ENCODE data around the gene PLIN3. TPM values are rescaled to one million over a fixed set of nuclear protein-coding genes. Genes with fewer than 3 reads are reported as not detected.
A peak's percentile ranks its signal among the peaks of the same experiment; 100 is the strongest.

Gene PLIN3
- total RNA-seq, 1 donor from 2014 or later: 44.5 TPM

DNA sequence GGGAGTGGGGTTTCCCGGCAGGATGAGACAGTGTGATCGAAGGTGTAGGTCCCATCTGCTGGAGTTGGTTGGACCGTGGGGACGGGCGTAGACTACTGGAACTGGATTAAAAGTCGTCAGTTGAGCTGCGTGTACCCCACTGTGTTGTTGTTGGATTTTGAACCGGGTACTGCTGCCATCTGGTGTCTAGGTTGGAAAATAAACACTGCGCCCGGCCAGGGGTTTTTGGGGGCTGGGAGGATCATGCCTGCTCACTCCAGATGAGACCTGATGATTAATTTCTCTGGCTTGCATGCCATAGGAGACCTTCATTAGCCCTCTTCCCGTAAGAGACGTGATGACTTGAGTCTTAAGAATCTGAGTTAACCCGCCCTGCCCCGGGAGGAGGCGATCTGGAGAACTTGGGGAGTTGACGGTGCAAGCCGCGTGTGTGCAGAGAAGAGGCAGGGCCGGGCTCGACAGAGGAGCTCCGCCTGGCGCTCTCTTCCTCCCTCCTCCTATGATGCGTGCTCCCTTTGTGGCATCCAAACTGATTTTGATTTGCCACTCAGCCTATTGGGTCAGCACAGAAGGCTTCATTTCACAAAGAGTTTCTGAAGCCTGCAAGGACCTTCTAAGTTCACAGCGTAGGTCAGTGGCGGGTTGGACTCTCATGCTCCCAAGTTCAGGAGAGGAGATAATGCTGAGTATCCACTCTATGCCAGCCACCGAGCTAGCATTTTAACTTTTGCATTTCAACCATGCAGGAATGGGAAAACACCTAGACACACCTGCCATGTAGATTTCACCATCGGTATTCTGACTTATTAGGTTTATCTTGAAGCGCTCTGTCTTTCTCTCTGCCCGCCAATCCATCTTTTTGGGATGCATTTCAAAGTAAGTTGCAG lies 44.6 kb upstream of the PLIN3 start:
- Histone ChIP-seq H3K27ac (no peak overlapping the region), H3K4me3 (peak overlapping the region; percentile 72), H3K36me3 (no peaks in the 10 kb centered on the region), H3K4me1 (peaks cover 31% of the 10 kb centered on the region), H3K27me3 (ENCODE audit: low read depth) (peaks cover 13% of the 10 kb centered on the region), H3K9me3 (no peaks in the 10 kb centered on the region)
- intact Hi-C loops (cut with DNase I): no loop called here
- TF ChIP-seq, protein P1, sequence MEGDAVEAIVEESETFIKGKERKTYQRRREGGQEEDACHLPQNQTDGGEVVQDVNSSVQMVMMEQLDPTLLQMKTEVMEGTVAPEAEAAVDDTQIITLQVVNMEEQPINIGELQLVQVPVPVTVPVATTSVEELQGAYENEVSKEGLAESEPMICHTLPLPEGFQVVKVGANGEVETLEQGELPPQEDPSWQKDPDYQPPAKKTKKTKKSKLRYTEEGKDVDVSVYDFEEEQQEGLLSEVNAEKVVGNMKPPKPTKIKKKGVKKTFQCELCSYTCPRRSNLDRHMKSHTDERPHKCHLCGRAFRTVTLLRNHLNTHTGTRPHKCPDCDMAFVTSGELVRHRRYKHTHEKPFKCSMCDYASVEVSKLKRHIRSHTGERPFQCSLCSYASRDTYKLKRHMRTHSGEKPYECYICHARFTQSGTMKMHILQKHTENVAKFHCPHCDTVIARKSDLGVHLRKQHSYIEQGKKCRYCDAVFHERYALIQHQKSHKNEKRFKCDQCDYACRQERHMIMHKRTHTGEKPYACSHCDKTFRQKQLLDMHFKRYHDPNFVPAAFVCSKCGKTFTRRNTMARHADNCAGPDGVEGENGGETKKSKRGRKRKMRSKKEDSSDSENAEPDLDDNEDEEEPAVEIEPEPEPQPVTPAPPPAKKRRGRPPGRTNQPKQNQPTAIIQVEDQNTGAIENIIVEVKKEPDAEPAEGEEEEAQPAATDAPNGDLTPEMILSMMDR (IDR thresholded peaks at IDR 0.05): peak; percentile 60
- peak; percentile 55 to 56 for ATAC-seq
- DNase-seq: peak; percentile 60

DNA sequence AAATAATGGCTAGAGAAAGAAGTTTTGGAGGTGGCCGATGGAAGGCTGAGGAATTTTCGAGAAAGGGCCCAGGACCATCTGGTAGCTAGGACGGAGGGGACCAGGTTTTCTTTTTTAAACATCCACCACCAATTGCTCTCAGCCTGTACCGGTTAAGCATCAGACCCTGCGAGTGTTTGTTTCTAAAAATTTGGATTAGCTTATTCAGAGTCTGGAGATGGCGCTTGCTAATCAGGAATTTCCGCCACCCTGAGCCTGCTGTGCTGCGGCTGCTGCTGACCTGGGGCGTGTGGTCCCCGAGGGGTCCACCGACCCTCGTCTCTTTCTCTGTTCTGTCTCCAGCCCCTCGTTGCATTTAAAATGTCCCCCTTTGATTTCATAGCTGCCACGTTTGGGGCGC lies 43.8 kb upstream of the PLIN3 start:
- Histone ChIP-seq H3K4me3 (peak overlapping the region; percentile 72), H3K27ac (no peak overlapping the region), H3K36me3 (no peaks in the 10 kb centered on the region), H3K9me3 (no peaks in the 10 kb centered on the region), H3K4me1 (peaks cover 31% of the 10 kb centered on the region), H3K27me3 (ENCODE audit: low read depth) (peaks cover 13% of the 10 kb centered on the region)
- no peak for ATAC-seq
- intact Hi-C loops (cut with DNase I): no loop called here
- DNase-seq: no peak
- TF ChIP-seq, protein P1 (IDR thresholded peaks at IDR 0.05): no peak

DNA sequence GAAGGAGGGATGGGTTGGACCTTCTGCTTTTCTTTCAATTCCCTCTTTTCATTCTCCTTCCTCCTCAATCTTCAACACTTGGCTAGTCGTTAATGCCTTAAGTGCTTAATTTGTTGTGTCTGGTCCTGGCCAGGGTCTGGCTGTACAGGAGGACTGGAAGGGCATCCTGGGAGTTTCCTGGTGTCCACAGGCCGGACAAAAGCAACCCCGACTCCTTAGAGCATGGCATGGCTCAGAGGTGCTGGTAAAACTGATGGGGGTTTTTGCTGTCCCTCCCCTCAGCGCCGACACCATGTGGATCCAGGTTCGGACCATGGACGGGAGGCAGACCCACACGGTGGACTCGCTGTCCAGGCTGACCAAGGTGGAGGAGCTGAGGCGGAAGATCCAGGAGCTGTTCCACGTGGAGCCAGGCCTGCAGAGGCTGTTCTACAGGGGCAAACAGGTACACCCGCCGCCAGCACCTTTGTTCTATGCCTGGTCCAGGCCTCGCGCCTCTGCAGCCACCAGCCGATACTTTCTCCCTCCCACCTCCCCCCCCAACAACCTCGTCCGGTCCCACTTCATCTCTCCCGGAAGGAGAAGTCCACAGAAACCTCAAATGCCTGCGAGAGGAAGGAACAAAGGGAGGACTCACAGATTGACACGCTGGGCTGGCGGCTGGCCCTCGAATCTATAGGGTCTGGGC lies 43.3 kb upstream of the PLIN3 start:
- TF ChIP-seq, protein P1 (IDR thresholded peaks at IDR 0.05): no peak
- Histone ChIP-seq H3K27me3 (ENCODE audit: low read depth) (peaks cover 13% of the 10 kb centered on the region), H3K27ac (no peak overlapping the region), H3K4me1 (peaks cover 31% of the 10 kb centered on the region), H3K36me3 (no peaks in the 10 kb centered on the region), H3K9me3 (no peaks in the 10 kb centered on the region), H3K4me3 (peak overlapping the region; percentile 72)
- DNase-seq: no peak
- intact Hi-C loops (cut with DNase I): no loop called here
- ATAC-seq: no peak

DNA sequence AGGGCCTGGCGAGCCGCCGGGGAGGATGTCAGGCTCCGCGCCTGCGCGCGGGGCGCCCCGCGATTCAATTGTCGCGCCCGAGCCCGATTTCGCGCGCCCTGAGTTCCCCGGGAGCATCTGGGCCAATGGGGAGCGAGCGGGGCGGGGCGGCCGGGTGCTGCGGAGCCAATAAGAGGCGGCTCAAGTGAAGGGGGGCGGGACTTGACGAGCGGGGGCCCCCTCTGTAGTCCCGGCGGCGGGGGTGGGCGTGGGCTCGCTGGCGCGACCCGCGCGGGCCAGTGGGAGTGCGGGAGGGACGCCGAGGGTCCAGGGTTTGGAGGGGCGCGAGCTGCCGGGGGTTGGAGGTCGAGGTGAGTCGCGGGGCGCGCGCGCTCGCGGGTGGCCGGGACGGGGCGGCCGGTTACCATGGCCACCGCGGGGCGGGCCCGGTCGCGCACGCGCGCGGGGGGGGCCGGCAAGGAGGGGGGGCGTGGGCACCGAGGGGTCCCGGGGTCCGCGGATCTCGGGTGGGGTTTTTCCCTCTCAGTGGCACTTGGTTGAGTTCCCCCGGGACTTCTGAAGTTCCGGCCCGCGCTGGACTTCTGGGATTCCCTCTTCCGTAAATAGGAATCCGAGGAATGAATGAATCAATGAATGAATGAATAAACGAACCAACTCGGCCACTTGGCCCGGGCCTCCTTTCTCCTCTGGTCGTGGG lies 42.6 kb upstream of the PLIN3 start:
- H3K9me3 ChIP-seq: no peaks in the 10 kb centered on the region
- DNase-seq (peak; percentile 95), ATAC-seq (peak; percentile 93 to 97)
- no peak overlapping the region for H3K27ac ChIP-seq
- H3K4me1 ChIP-seq: peaks cover 31% of the 10 kb centered on the region
- intact Hi-C loops (cut with DNase I): no loop called here
- TF ChIP-seq, protein P1 (IDR thresholded peaks at IDR 0.05): no peak
- H3K4me3 ChIP-seq: peak overlapping the region; percentile 72
- H3K27me3 ChIP-seq (ENCODE audit: low read depth): peaks cover 13% of the 10 kb centered on the region
- H3K36me3 ChIP-seq: no peaks in the 10 kb centered on the region

DNA sequence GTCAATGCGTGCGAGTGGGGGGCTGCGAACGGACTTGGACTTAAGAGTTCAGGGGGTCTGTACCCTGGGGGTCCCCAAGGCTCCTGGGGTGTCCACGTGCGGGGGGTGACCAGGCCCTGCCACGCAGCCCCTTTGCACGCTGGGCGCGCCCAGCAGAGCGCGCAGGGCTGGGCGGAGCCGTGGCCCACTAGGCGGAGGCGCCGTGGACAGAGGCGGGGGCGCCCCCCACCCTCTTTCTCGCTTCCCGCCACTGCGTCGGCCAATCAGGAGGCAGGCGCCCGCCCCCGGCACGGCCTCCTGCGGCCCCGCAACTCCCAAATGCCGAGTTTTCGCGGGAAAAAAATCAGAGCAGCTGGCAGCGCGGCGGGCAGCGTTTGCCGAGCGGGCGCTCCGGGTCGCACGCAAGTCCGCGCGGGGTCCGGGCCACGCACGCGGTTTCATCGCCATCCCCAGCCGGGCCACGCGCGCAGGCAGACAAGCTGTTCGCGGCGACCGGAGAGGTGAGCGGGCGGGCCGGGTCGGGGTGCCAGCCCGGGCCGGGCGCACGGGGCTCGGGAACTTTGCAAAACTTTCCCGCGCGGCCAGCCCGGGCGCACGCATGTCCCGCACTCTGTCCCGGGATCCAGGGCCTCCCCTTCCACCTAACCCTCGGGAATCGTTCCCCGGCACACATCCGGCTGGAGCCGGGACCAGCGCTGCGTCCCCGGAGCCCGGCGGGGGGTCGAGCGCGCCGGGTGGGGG lies 41.9 kb upstream of the PLIN3 start, which contains the start of gene UHRF1:
Gene UHRF1 (plus strand): TSS at position 346 of the 741 bp plus-strand sequence. CDS start 1,385 bp downstream, outside the sequence.
- intact Hi-C loops (cut with DNase I): no loop called here
- ATAC-seq (no peak), DNase-seq (no peak)
- no peaks in the 10 kb centered on the region for H3K9me3 ChIP-seq
- peaks cover 13% of the 10 kb centered on the region for H3K27me3 ChIP-seq (ENCODE audit: low read depth)
- peak within 1 kb of the TSS; percentile 72 for H3K4me3 ChIP-seq
- TF ChIP-seq, protein P1 (IDR thresholded peaks at IDR 0.05): no peak
- peaks cover 31% of the 10 kb centered on the region for H3K4me1 ChIP-seq
- H3K36me3 ChIP-seq: no peaks in the 10 kb centered on the region
- no peak within 1 kb of the TSS for H3K27ac ChIP-seq
